Measurements from ENCODE around the gene FAM83C. TPM values are rescaled to one million over a fixed set of nuclear protein-coding genes. Genes with fewer than 3 reads are reported as not detected.

Gene FAM83C
- total and polyA plus RNA-seq, 10 of the 15 experiments (the other 5 are each of a cell fraction or from before 2014, with no cell fraction given): not detected

DNA sequence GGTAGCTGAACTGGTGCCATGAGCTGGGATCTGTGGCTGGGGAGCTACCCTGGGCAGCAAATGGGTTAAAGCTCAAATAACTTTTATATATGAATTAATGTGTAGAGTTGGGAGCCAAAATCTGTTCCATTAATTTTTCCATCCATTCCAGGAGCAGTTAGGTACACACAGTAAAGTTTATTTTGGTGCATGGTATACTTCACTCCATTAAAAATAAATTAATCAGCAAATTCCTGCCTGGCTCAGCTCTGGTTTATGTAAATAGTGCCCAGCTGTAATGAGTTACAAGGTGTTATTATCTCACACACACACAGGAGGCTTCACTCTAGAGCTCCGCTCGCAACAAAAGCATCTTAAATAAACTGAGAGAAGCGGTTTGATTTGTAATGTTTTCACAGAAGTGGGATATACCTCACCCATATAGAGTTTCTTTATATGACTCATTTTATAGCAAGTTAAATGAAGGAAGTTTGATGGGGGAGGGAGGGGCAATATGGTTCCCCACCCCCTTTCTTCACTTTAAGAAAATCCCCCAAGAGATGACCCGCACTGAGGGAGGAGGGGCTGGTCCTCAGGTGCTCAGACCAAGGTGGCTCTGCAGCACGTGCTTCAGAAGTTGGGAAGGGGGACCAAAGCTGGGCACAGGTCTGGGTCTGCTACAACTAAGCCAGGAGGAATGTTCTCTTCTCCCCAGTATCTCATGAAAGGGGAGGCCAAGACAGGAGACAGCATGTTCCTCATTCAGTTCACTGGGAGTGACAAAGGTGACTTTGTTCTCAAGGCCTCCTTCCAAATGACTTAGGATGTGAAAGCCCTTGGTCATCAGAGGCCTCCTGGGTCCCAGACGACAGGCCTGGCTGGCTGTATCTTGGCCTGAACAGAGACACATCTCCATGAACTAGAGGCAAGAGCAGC is 10.5 kb upstream of the FAM83C start:
- Histone ChIP-seq H3K27ac (ENCODE audit: control insufficient read depth, insufficient read depth) (no peak overlapping the region), H3K4me1 (ENCODE audit: control insufficient read depth, insufficient read depth, low read length) (peaks cover 3% of the 10 kb centered on the region), H3K4me3 (no peak overlapping the region), H3K4me2 (ENCODE audit: control insufficient read depth, insufficient read depth) (no peak overlapping the region), H3K27me3 (replicated peaks in 1 of 2; ENCODE audit: control insufficient read depth in 2 of 2, insufficient read depth in 2 of 2, low read length in 1 of 2) (no peaks in the 10 kb centered on the region), H3K9me3 (replicated peaks; ENCODE audit: control insufficient read depth, insufficient read depth, low read length) (no peaks in the 10 kb centered on the region), H3K79me2 (ENCODE audit: control insufficient read depth, insufficient read depth, low read length) (no peaks in the 10 kb centered on the region), H2AFZ (ENCODE audit: control insufficient read depth, low read depth, low read length) (no peak overlapping the region), H3K36me3 (ENCODE audit: control insufficient read depth in 2 of 2, insufficient read depth in 2 of 2, low read length in 1 of 2) (peaks cover 3 to 5% of the 10 kb centered on the region in 2 experiments; a peak in 2 of 4 replicates), H3K9ac (ENCODE audit: control insufficient read depth, insufficient read depth, low read length) (no peak overlapping the region), H4K20me1 (ENCODE audit: control insufficient read depth, insufficient read depth) (no peaks in the 10 kb centered on the region)
- 88% methylated on average over 6 of the region's 6 CpGs for WGBS (ENCODE audit: insufficient coverage, insufficient replicate concordance, low lambda C conversion rate, missing lambda C conversion rate)
- ChIA-PET RAD21 (ENCODE audit: unreplicated experiment) (interaction anchor here (0.6 to 2.2 kb wide), 8 partner anchors 19 to 158 kb away, joined by 3 to 8 read pairs (median 4); no protein-coding TSS in a partner anchor), POLR2A (interaction anchor here (0.6 to 1.2 kb wide), 5 partner anchors 10 to 29 kb away, joined by 3 to 6 read pairs (median 4); no protein-coding TSS in a partner anchor), CTCF (interaction anchor here (0.6 to 7.3 kb wide), 16 partner anchors 9 to 263 kb away, joined by 3 to 81 read pairs (median 4); partner anchors contain the start of genes EIF6, FAM83C and MMP24OS), SMC1A (ENCODE audit: uncharacterized antibody, unreplicated experiment) (interaction anchor here (0.7 to 2.7 kb wide), 6 partner anchors 27 to 156 kb away, joined by 3 to 9 read pairs (median 3); partner anchors contain the start of gene CEP250)
- DNase-seq (ENCODE audit: low read depth, low spot score): no peak
- intact Hi-C loops (cut with micrococcal nuclease; ENCODE audit: unreplicated experiment) (loop anchor here (1.0 kb wide), 1 partner anchor 137 kb away; no protein-coding TSS in a partner anchor), in situ Hi-C loops (cut with MboI) (loop anchor here (5.0 kb wide), 1 partner anchor 145 kb away; no protein-coding TSS in a partner anchor)
- no peak for ATAC-seq
- FAIRE-seq: no peak
- no peak for TF ChIP-seq TCF12 (IDR thresholded peaks at IDR 0.05; ENCODE audit: low read depth, low read length)
- TF ChIP-seq HDAC6 (IDR thresholded peaks at IDR 0.05; ENCODE audit: unreplicated experiment): no peak
- no TSS peak for BruUV-seq (replicated peaks)

DNA sequence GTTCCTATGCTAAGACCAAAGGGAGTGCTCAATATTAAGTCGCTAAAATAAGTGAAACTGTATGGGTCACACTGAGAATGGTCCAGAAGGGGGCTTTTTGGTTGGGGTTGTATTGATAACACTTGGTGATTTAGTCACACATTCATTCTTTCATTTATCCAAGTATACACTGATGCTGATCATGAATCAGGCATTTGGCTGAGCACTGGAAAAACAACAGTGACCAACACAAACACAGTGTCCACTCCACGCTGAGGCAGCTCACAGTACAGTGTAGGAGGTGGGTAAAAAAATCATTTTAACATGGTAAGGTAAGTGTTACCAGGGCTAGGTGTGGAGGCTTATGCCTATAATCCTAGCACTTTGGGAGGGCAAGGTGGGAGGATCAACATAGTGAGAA is 9.2 kb upstream of the FAM83C start:
- Histone ChIP-seq H3K27me3 (replicated peaks in 1 of 2; ENCODE audit: control insufficient read depth in 2 of 2, insufficient read depth in 2 of 2, low read length in 1 of 2) (no peaks in the 10 kb centered on the region), H3K36me3 (ENCODE audit: control insufficient read depth in 2 of 2, insufficient read depth in 2 of 2, low read length in 1 of 2) (peaks cover 3 to 5% of the 10 kb centered on the region in 2 experiments; a peak in 2 of 4 replicates), H3K79me2 (ENCODE audit: control insufficient read depth, insufficient read depth, low read length) (no peaks in the 10 kb centered on the region), H2AFZ (ENCODE audit: control insufficient read depth, low read depth, low read length) (no peak overlapping the region), H3K9ac (ENCODE audit: control insufficient read depth, insufficient read depth, low read length) (no peak overlapping the region), H4K20me1 (ENCODE audit: control insufficient read depth, insufficient read depth) (no peaks in the 10 kb centered on the region), H3K4me2 (ENCODE audit: control insufficient read depth, insufficient read depth) (no peak overlapping the region), H3K27ac (ENCODE audit: control insufficient read depth, insufficient read depth) (no peak overlapping the region), H3K4me1 (ENCODE audit: control insufficient read depth, insufficient read depth, low read length) (peaks cover 3% of the 10 kb centered on the region), H3K9me3 (replicated peaks; ENCODE audit: control insufficient read depth, insufficient read depth, low read length) (no peaks in the 10 kb centered on the region), H3K4me3 (no peak overlapping the region)
- CTCF ChIA-PET: interaction anchor here (0.7 to 7.3 kb wide), 4 partner anchors 18 to 146 kb away, joined by 3 to 81 read pairs (median 24); partner anchors contain the start of gene EIF6
- WGBS (ENCODE audit: insufficient coverage, insufficient replicate concordance, low lambda C conversion rate, missing lambda C conversion rate): 95% methylated on average over 2 of the region's 2 CpGs
- ATAC-seq: no peak
- FAIRE-seq: no peak
- intact Hi-C loops (cut with micrococcal nuclease; ENCODE audit: unreplicated experiment): no loop called here
- no peak for DNase-seq (ENCODE audit: low read depth, low spot score)
- RAD21 ChIA-PET (ENCODE audit: unreplicated experiment): no interaction called here
- POLR2A ChIA-PET: no interaction called here
- SMC1A ChIA-PET (ENCODE audit: uncharacterized antibody, unreplicated experiment): interaction anchor here (1.0 kb wide), 1 partner anchor 138 kb away, joined by 4 read pairs; no protein-coding TSS in a partner anchor
- no TSS peak for BruUV-seq (replicated peaks)
- in situ Hi-C loops (cut with MboI): loop anchor here (5.0 kb wide), 1 partner anchor 146 kb away; no protein-coding TSS in a partner anchor
- TF ChIP-seq SUPT20H (IDR thresholded peaks at IDR 0.05; ENCODE audit: borderline replicate concordance, control insufficient read depth, low read depth, low read length): no peak
- no peak for TF ChIP-seq WRNIP1 (IDR thresholded peaks at IDR 0.05; ENCODE audit: borderline replicate concordance, low read depth, low read length)
- TF ChIP-seq CBX5 (IDR thresholded peaks at IDR 0.05; ENCODE audit: low read depth): no peak
- no peak for TF ChIP-seq DPF2 (IDR thresholded peaks at IDR 0.05)
- TF ChIP-seq, protein P1, sequence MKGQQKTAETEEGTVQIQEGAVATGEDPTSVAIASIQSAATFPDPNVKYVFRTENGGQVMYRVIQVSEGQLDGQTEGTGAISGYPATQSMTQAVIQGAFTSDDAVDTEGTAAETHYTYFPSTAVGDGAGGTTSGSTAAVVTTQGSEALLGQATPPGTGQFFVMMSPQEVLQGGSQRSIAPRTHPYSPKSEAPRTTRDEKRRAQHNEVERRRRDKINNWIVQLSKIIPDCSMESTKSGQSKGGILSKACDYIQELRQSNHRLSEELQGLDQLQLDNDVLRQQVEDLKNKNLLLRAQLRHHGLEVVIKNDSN (IDR thresholded peaks at IDR 0.05; ENCODE audit: borderline replicate concordance, extremely low read length, insufficient read depth, low read depth, low read length): no peak
- no peak for TF ChIP-seq ZNF274 (IDR thresholded peaks at IDR 0.05; ENCODE audit: insufficient read depth, insufficient read length)
- TF ChIP-seq, protein P2, sequence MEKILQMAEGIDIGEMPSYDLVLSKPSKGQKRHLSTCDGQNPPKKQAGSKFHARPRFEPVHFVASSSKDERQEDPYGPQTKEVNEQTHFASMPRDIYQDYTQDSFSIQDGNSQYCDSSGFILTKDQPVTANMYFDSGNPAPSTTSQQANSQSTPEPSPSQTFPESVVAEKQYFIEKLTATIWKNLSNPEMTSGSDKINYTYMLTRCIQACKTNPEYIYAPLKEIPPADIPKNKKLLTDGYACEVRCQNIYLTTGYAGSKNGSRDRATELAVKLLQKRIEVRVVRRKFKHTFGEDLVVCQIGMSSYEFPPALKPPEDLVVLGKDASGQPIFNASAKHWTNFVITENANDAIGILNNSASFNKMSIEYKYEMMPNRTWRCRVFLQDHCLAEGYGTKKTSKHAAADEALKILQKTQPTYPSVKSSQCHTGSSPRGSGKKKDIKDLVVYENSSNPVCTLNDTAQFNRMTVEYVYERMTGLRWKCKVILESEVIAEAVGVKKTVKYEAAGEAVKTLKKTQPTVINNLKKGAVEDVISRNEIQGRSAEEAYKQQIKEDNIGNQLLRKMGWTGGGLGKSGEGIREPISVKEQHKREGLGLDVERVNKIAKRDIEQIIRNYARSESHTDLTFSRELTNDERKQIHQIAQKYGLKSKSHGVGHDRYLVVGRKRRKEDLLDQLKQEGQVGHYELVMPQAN (conservative IDR thresholded peaks at IDR 0.05): no peak
- TF ChIP-seq CREB1 (IDR thresholded peaks at IDR 0.05; ENCODE audit: low read depth): no peak
- no peak for TF ChIP-seq RUNX3 (IDR thresholded peaks at IDR 0.05; ENCODE audit: low read length)
- no peak for TF ChIP-seq MEF2A (IDR thresholded peaks at IDR 0.05; ENCODE audit: insufficient read depth, low read depth, low read length)
- no peak for TF ChIP-seq CREM (IDR thresholded peaks at IDR 0.05; ENCODE audit: low read depth)
